Suprapubic skin (tissue), 4 donors: ENCODE results near the gene SAMD7. TPM values are rescaled to one million over a fixed set of nuclear protein-coding genes. Genes with fewer than 3 reads are reported as not detected.

ENCODE experiments used
- DNase-seq, 2 donors: peaks; one replicate each; pipeline ENCODE4 v3.0.0-alpha.2; 2019; ENCODE audit warnings: low spot score in 2 of 2
- H3K27ac ChIP-seq: fragments of 200-600 bp; sonication (generic); one replicate; pipeline ENCODE4 v1.5.1; 2019
- H3K27me3 ChIP-seq: fragments of 200-600 bp; sonication (generic); one replicate; pipeline ENCODE4 v1.5.1; 2019
- H3K36me3 ChIP-seq: fragments of 200-600 bp; sonication (generic); one replicate; pipeline ENCODE4 v1.5.1; 2019
- H3K4me1 ChIP-seq: fragments of 200-600 bp; sonication (generic); one replicate; pipeline ENCODE4 v1.5.1; 2019
- H3K4me3 ChIP-seq: fragments of 200-600 bp; sonication (generic); one replicate; pipeline ENCODE4 v1.5.1; 2019; ENCODE audit warnings: mild to moderate bottlenecking
- H3K9me3 ChIP-seq: fragments of 200-600 bp; sonication (generic); one replicate; pipeline ENCODE4 v1.5.1; 2019
- CTCF ChIP-seq, 2 donors: fragments of 200-600 bp in 1 of 2; fragments of 450-650 bp in 1 of 2; sonication (generic) in 1 of 2; IDR thresholded peaks; one replicate each; pipeline ENCODE4 v1.5.1; 2016 to 2019; ENCODE audit warnings: antibody characterized with exemption in 2 of 2, mild to moderate bottlenecking in 1 of 2, moderate library complexity in 1 of 2
- EP300 ChIP-seq: sonication (generic); formaldehyde crosslinking; IDR thresholded peaks from one replicate; pipeline ENCODE4 v1.6.1; 2017; ENCODE audit warnings: antibody characterized with exemption
- POLR2A ChIP-seq, 2 donors: fragments of 450-650 bp; IDR thresholded peaks; one replicate each; pipeline ENCODE4 v1.6.1; 2017; ENCODE audit warnings: antibody characterized with exemption in 2 of 2, mild to moderate bottlenecking in 2 of 2, moderate library complexity in 2 of 2
- POLR2AphosphoS5 ChIP-seq, 3 donors: sonication (generic); formaldehyde crosslinking; IDR thresholded peaks; one replicate each; pipeline ENCODE4 v1.6.1; 2017; ENCODE audit warnings: antibody characterized with exemption in 3 of 3
- WGBS: methylation state at CpG from one replicate; pipeline ENCODE4 v1.1.5; 2018; 5-methylcytosine and 5-hydroxymethylcytosine counted together
- total RNA-seq, 4 donors: library from RNA; depleted of rRNA; stranded (reverse); fragments of >200 nt; gene quantifications; one replicate each; pipeline ENCODE4 v1.1.0, GENCODE V29; 2016

Gene SAMD7
- total RNA-seq, 4 donors from 2014 or later: not detected

DNA sequence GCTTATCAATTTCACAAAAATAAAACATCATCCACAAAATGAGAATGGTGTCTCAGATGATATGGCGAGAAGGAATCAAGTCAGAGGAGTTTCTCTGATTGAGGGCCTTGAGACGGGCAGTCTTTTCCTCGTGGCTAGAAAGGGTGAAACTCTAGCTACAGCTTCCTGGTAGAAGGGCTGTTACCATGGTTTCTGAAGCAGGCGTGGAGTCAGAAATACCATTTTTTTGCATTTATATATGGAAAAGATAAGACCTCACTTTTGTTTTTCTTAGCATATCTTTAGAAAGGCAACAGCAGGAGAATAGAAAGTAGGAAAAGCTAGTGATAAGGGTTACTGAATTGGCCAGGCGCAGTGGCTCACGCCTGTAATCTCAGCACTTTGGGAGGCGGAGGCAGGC is 17.3 kb upstream of the SAMD7 start:
- TF ChIP-seq POLR2A (IDR thresholded peaks at IDR 0.05): no peak
- no peak for TF ChIP-seq CTCF (IDR thresholded peaks at IDR 0.05)
- TF ChIP-seq POLR2AphosphoS5 (IDR thresholded peaks at IDR 0.05): no peak
- Histone ChIP-seq H3K27ac (no peak overlapping the region), H3K9me3 (no peaks in the 10 kb centered on the region), H3K36me3 (no peaks in the 10 kb centered on the region), H3K4me3 (no peak overlapping the region), H3K4me1 (no peaks in the 10 kb centered on the region), H3K27me3 (no peaks in the 10 kb centered on the region)
- DNase-seq: no peak
- 68% methylated on average over 7 of the region's 7 CpGs for WGBS

GRCh38 chr3:169895072-169895471 is 16.3 kb upstream of the SAMD7 start:
- no peak for DNase-seq
- no peak for TF ChIP-seq EP300
- WGBS: 69% methylated on average over 6 of the region's 6 CpGs
- H3K27me3 ChIP-seq: no peaks in the 10 kb centered on the region
- no peaks in the 10 kb centered on the region for H3K4me1 ChIP-seq
- H3K4me3 ChIP-seq: no peak overlapping the region
- H3K36me3 ChIP-seq: no peaks in the 10 kb centered on the region
- H3K27ac ChIP-seq: no peak overlapping the region
- no peaks in the 10 kb centered on the region for H3K9me3 ChIP-seq

DNA sequence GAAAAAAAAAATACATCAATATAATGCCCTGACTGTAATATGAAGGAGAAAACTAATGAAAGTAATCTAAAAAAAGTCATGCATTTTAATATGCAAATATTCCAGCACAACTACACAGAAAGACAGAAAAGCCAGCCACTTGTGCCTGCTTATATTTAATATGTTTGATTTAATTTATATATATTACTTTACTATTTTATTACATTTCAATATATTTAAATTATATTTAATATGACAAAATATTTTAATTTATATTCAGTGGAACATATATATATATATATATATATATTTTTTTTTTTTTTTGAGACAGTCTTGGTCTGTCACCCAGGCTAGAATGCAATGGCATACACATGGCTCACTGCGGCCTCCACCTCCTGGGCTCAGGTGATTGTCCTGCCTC is 14.1 kb upstream of the SAMD7 start:
- Histone ChIP-seq H3K36me3 (no peaks in the 10 kb centered on the region), H3K4me3 (no peak overlapping the region), H3K9me3 (peaks cover 8% of the 10 kb centered on the region), H3K4me1 (no peaks in the 10 kb centered on the region), H3K27ac (no peak overlapping the region), H3K27me3 (no peaks in the 10 kb centered on the region)
- TF ChIP-seq POLR2A (IDR thresholded peaks at IDR 0.05) (no peak), CTCF (IDR thresholded peaks at IDR 0.05) (no peak), POLR2AphosphoS5 (IDR thresholded peaks at IDR 0.05) (no peak), EP300 (no peak)
- WGBS: 95% methylated on average over 1 of the region's 1 CpG
- DNase-seq: no peak

DNA sequence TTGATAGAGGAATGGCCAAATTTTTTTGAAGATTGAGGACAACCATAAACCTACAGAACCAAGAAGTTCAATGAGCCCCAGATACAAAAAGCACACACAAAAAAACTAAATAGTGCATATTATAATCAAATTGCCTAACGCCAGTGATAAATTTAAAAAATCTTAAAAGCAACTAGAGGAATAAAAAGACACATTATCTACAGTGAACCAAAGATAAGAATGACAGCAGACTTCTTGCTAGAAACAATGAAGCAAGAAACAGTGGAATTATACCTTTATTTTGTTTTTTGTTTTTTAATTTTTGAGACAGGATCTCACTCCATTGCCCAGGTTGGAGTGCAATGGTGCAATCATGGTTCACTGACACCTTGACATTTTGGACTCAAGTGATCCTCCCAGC is 9.9 kb upstream of the SAMD7 start:
- WGBS: 97% methylated on average over 1 of the region's 1 CpG
- no peaks in the 10 kb centered on the region for H3K36me3 ChIP-seq
- peaks cover 10% of the 10 kb centered on the region for H3K9me3 ChIP-seq
- no peak for DNase-seq
- H3K4me3 ChIP-seq: no peak overlapping the region
- no peak for TF ChIP-seq POLR2AphosphoS5 (IDR thresholded peaks at IDR 0.05)
- no peak for TF ChIP-seq CTCF (IDR thresholded peaks at IDR 0.05)
- TF ChIP-seq POLR2A (IDR thresholded peaks at IDR 0.05): no peak
- no peak for TF ChIP-seq EP300
- H3K27ac ChIP-seq: no peak overlapping the region
- H3K4me1 ChIP-seq: no peaks in the 10 kb centered on the region
- H3K27me3 ChIP-seq: no peaks in the 10 kb centered on the region

GRCh38 chr3:169905404-169905803 is 6.0 kb upstream of the SAMD7 start:
- WGBS: 76% methylated on average over 6 of the region's 6 CpGs
- TF ChIP-seq EP300: no peak
- no peak overlapping the region for H3K27ac ChIP-seq

GRCh38 chr3:169907476-169907875 is 3.9 kb upstream of the SAMD7 start:
- no peak for DNase-seq
- no peak for TF ChIP-seq POLR2AphosphoS5 (IDR thresholded peaks at IDR 0.05)
- no peak for TF ChIP-seq POLR2A (IDR thresholded peaks at IDR 0.05)
- no peak for TF ChIP-seq EP300
- no peak for TF ChIP-seq CTCF (IDR thresholded peaks at IDR 0.05)

More at GRCh38 chr3:169905404-169905803, 6.0 kb upstream of the SAMD7 start:
- DNase-seq: no peak
- no peak overlapping the region for H3K4me3 ChIP-seq
- H3K36me3 ChIP-seq: no peaks in the 10 kb centered on the region
- H3K9me3 ChIP-seq: peaks cover 10% of the 10 kb centered on the region
- H3K4me1 ChIP-seq: no peaks in the 10 kb centered on the region
- H3K27me3 ChIP-seq: peaks cover 5% of the 10 kb centered on the region

More at GRCh38 chr3:169907476-169907875, 3.9 kb upstream of the SAMD7 start:
- H3K27ac ChIP-seq: no peak overlapping the region
- peaks cover under 1% of the 10 kb centered on the region for H3K9me3 ChIP-seq
- H3K27me3 ChIP-seq: peaks cover 5% of the 10 kb centered on the region
- H3K4me1 ChIP-seq: no peaks in the 10 kb centered on the region
- H3K4me3 ChIP-seq: no peak overlapping the region
- no peaks in the 10 kb centered on the region for H3K36me3 ChIP-seq
